ENCODE data around the gene HELZ. TPM values are rescaled to one million over a fixed set of nuclear protein-coding genes. Genes with fewer than 3 reads are reported as not detected.
A peak's percentile ranks its signal among the peaks of the same experiment; 100 is the strongest.

The HELZ gene
- polyA plus RNA-seq, 1 experiment: 8.4 TPM

DNA sequence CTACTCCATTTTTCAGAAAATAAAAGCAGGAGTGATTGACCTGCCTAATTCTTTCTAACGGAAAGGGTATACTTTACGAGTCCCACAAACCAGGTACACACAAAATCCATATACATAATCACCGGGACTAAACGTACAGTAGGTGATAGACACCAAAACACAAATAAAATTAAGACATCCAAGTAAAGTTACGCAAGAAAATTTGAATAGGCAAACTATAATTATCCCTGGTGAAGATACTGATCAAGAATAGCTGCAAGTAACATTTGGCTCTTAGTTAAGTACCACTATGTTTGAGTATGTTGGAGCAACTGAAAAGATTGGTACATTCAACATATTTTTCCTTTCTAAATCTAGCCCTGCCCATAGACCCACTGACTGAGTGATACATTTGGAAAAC lies 1.7 kb downstream of the HELZ start:
- Histone ChIP-seq H3K36me3 (ENCODE audit: control insufficient read depth, insufficient read depth, low read length) (peaks cover 3% of the 10 kb centered on the region; the same call in 1 of the 2 replicates), H3K4me3 (ENCODE audit: low read depth, low read length) (peak overlapping the region; percentile 91), H3K27me3 (ENCODE audit: control insufficient read depth, insufficient read depth, low read length) (no peaks in the 10 kb centered on the region)
- TF ChIP-seq, protein P1, sequence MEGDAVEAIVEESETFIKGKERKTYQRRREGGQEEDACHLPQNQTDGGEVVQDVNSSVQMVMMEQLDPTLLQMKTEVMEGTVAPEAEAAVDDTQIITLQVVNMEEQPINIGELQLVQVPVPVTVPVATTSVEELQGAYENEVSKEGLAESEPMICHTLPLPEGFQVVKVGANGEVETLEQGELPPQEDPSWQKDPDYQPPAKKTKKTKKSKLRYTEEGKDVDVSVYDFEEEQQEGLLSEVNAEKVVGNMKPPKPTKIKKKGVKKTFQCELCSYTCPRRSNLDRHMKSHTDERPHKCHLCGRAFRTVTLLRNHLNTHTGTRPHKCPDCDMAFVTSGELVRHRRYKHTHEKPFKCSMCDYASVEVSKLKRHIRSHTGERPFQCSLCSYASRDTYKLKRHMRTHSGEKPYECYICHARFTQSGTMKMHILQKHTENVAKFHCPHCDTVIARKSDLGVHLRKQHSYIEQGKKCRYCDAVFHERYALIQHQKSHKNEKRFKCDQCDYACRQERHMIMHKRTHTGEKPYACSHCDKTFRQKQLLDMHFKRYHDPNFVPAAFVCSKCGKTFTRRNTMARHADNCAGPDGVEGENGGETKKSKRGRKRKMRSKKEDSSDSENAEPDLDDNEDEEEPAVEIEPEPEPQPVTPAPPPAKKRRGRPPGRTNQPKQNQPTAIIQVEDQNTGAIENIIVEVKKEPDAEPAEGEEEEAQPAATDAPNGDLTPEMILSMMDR (IDR thresholded peaks at IDR 0.05; ENCODE audit: insufficient read depth, low read depth, low read length): no peak
- no peak for DNase-seq (ENCODE audit: low read depth)
- POLR2A ChIA-PET: no interaction called here
- CTCF ChIA-PET: no interaction called here

DNA sequence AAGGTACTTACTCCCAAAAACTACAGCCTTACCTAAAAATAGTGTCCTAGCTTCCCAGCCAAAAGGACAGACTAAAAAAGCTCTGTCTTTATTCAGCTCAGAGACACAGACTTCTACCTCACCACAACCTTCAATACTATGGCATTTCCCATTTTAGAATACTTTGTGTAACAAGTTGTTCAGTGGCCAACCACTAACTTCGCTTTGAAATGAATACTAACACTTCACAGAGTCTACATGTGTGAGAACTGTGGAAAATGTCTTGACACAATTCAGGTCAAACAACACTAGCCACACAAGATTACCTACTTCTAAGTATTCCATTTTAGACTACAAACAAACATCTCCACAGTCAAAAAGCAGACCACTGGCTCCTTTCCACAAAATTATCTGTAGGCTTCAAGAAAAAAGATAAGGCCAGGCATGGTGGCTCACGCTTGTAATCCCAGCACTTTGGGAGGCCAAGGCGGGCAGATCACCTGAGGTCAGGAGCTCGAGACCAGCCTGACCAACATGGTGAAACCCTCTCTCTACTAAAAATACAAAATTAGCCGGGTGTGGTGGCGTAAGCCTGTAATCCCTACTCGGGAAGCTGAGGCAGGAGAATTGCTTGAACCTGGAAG lies 3.2 kb downstream of the HELZ start:
- H3K4me3 ChIP-seq (ENCODE audit: low read depth, low read length): no peak overlapping the region
- peaks cover 4% of the 10 kb centered on the region for H3K36me3 ChIP-seq (ENCODE audit: control insufficient read depth, insufficient read depth, low read length)
- no peak for DNase-seq (ENCODE audit: low read depth)
- ChIA-PET POLR2A (no interaction called here), CTCF (interaction anchor here (0.6 kb wide), 1 partner anchor 18 kb away, joined by 4 read pairs; no protein-coding TSS in a partner anchor)
- H3K27me3 ChIP-seq (ENCODE audit: control insufficient read depth, insufficient read depth, low read length): no peaks in the 10 kb centered on the region
- TF ChIP-seq, protein P1 (IDR thresholded peaks at IDR 0.05; ENCODE audit: insufficient read depth, low read depth, low read length): no peak

DNA sequence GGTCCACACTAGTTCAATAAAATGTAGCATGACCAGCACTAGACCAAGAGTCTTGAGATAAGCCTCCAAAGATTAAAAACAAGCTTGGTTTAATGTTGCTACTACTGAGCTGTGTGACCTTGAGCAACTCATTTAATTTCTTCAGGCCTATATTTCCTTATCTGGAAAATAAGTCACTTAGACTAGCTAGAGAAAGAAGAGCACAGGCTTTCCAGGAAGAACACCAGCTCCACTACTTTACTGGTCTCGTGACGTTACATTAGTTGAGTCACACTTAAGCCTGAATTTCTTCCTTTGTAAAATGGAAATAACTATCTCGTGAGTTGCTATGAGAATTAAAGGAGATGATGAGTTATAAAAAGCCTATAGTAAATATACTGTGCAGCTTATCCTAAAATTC lies 5.4 kb downstream of the HELZ start:
- DNase-seq (ENCODE audit: low read depth): no peak
- TF ChIP-seq, protein P1 (IDR thresholded peaks at IDR 0.05; ENCODE audit: insufficient read depth, low read depth, low read length): no peak
- Histone ChIP-seq H3K27me3 (ENCODE audit: control insufficient read depth, insufficient read depth, low read length) (no peaks in the 10 kb centered on the region), H3K4me3 (ENCODE audit: low read depth, low read length) (no peak overlapping the region), H3K36me3 (ENCODE audit: control insufficient read depth, insufficient read depth, low read length) (peaks cover 10% of the 10 kb centered on the region)
- ChIA-PET POLR2A (no interaction called here), CTCF (interaction anchor here (0.6 to 2.3 kb wide), 2 partner anchors 18 to 24 kb away, joined by 3 to 10 read pairs; no protein-coding TSS in a partner anchor)

DNA sequence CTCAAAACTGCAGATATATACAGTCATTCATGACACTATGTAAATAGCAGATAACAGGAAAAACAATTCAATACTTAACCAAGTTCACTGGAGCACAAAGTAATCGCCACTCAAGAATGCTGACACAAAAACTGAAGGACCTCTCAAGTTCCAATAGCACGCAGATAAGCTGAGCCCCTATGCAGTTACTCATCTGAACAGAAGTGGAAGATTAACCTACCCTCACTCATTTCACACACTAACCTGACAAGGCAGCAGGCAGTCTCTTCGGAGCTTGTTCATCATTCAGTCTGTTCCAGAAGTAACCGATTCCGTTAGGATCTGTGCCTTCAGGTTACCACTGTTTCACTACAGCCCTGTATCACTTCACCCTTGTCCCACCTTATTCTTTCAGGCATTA lies 6.0 kb downstream of the HELZ start:
- no peak overlapping the region for H3K4me3 ChIP-seq (ENCODE audit: low read depth, low read length)
- POLR2A ChIA-PET: no interaction called here
- CTCF ChIA-PET: interaction anchor here (0.9 to 2.3 kb wide), 2 partner anchors 17 to 74 kb away, joined by 3 to 10 read pairs; no protein-coding TSS in a partner anchor
- peaks cover 10% of the 10 kb centered on the region for H3K36me3 ChIP-seq (ENCODE audit: control insufficient read depth, insufficient read depth, low read length)
- TF ChIP-seq, protein P1 (IDR thresholded peaks at IDR 0.05; ENCODE audit: insufficient read depth, low read depth, low read length): no peak
- H3K27me3 ChIP-seq (ENCODE audit: control insufficient read depth, insufficient read depth, low read length): no peaks in the 10 kb centered on the region
- no peak for DNase-seq (ENCODE audit: low read depth)

DNA sequence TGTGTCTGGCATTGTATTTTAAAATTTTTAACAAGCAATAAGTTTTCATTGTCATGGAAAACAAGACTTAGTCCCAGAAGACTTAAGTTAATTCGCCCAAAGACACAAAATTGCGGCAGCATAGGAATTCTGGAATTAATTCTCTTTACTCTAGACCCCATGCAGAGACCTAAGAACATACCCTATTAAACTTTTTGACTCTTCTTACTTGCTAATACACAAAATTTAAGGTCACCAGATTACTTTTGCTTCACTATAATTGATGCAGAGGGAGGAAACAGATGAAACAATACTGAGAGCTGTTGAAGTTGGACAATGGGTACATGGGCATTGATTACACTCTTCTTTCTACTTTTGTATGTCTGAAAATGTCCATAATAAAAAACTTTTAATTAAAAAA lies 12.6 kb downstream of the HELZ start:
- H3K27me3 ChIP-seq (ENCODE audit: control insufficient read depth, insufficient read depth, low read length): no peaks in the 10 kb centered on the region
- TF ChIP-seq, protein P1 (IDR thresholded peaks at IDR 0.05; ENCODE audit: insufficient read depth, low read depth, low read length): no peak
- ChIA-PET CTCF (no interaction called here), POLR2A (no interaction called here)
- H3K36me3 ChIP-seq (ENCODE audit: control insufficient read depth, insufficient read depth, low read length): peaks cover 8% of the 10 kb centered on the region
- no peak for DNase-seq (ENCODE audit: low read depth)
- H3K4me3 ChIP-seq (ENCODE audit: low read depth, low read length): no peak overlapping the region
